Caco-2 (cell line): Measurements from ENCODE around the gene CIAO1. TPM values are rescaled to one million over a fixed set of nuclear protein-coding genes. Genes with fewer than 3 reads are reported as not detected.

Experiments
- BruUV-seq: library from RNA; stranded (reverse); fragments of 400-500 nt; replicated peaks from 2 replicates; lab custom pipeline; 2021; lab: Mats Ljungman, UMichigan
- CTCF ChIA-PET: fragments of 300-600 bp; sonication (Branson Sonifier 250); formaldehyde crosslinking; loops from one replicate; lab custom pipeline; 2022; ENCODE audit warnings: antibody characterized with exemption; lab: Charles Lee
- POLR2A ChIA-PET: fragments of 300-600 bp; sonication (Branson Sonifier 250); formaldehyde crosslinking; loops from one replicate; lab custom pipeline; 2022; ENCODE audit warnings: antibody characterized with exemption; lab: Charles Lee
- DNase-seq, 2 experiments: peaks; one replicate each; pipeline versions ENCODE4 v3.0.0 to v3.0.0-alpha.2; 2020 to 2022
- H3K27me3 ChIP-seq: replicated peaks from 2 replicates; pipeline ENCODE4 v1.6.0; 2011; ENCODE audit warnings: low read length; ENCODE audit not compliant: control insufficient read depth, insufficient read depth
- H3K36me3 ChIP-seq: 2 replicates; pipeline ENCODE4 v1.5.1; 2011; ENCODE audit warnings: low read length; ENCODE audit not compliant: control insufficient read depth, insufficient read depth
- H3K4me1 ChIP-seq: fragments of 250-450 bp; sonication (Bioruptor Pico); 2 replicates; pipeline ENCODE4 v1.5.1; 2020; ENCODE audit warnings: mild to moderate bottlenecking
- H3K4me3 ChIP-seq: 2 replicates; pipeline ENCODE4 v1.5.1; 2011; ENCODE audit warnings: low read depth, mild to moderate bottlenecking, control low read depth, low read length
- H3K9me3 ChIP-seq: fragments of 250-450 bp; sonication (Bioruptor Pico); 2 replicates; pipeline ENCODE4 v1.5.1; 2020; ENCODE audit warnings: mild to moderate bottlenecking, moderate library complexity
- H3K27ac Mint-ChIP-seq: one replicate; pipeline ENCODE4 v1.8.0; 2022; ENCODE audit warnings: mixed read lengths; ENCODE audit not compliant: unreplicated experiment
- H3K27me3 Mint-ChIP-seq: one replicate; pipeline ENCODE4 v1.8.0; 2022; ENCODE audit warnings: mixed read lengths; ENCODE audit not compliant: insufficient read depth, unreplicated experiment
- H3K36me3 Mint-ChIP-seq: one replicate; pipeline ENCODE4 v1.8.0; 2022; ENCODE audit warnings: mild to moderate bottlenecking, mixed read lengths; ENCODE audit not compliant: insufficient read depth, unreplicated experiment
- H3K4me1 Mint-ChIP-seq: one replicate; pipeline ENCODE4 v1.8.0; 2022; ENCODE audit warnings: low read depth, mixed read lengths; ENCODE audit not compliant: unreplicated experiment
- H3K4me3 Mint-ChIP-seq: one replicate; pipeline ENCODE4 v1.8.0; 2022; ENCODE audit warnings: mild to moderate bottlenecking, moderate library complexity, mixed read lengths; ENCODE audit not compliant: unreplicated experiment
- H3K9me3 Mint-ChIP-seq: one replicate; pipeline ENCODE4 v1.8.0; 2022; ENCODE audit warnings: mixed read lengths; ENCODE audit not compliant: unreplicated experiment
- intact Hi-C: fragments of 100-400 bp; cut with micrococcal nuclease; formaldehyde crosslinking; loops from one replicate; pipeline ENCODE4 v1.10.0; 2022; ENCODE audit not compliant: unreplicated experiment
- total RNA-seq: library from RNA; stranded (reverse); gene quantifications from 2 replicates; pipeline ENCODE4 v1.2.3, GENCODE V29; 2022
- TF ChIP-seq, protein P1 (sequence below), 2 experiments: fragments of 200-600 bp in 1 of 2; IDR thresholded peaks; 1 replicate in 1 of 2; 2 replicates in 1 of 2; pipeline versions ENCODE4 v1.5.1 to v1.8.0; 2011 to 2022; ENCODE audit warnings: antibody characterized with exemption in 1 of 2, control low read depth in 1 of 2, inconsistent platforms in 1 of 2, low read depth in 1 of 2, low read length in 1 of 2, mild to moderate bottlenecking in 1 of 2, moderate library complexity in 1 of 2; ENCODE audit not compliant: insufficient read depth in 1 of 2, severe bottlenecking in 1 of 2, unreplicated experiment in 1 of 2

CIAO1 gene
- total RNA-seq, 1 experiment from 2014 or later = 97.9 TPM

DNA sequence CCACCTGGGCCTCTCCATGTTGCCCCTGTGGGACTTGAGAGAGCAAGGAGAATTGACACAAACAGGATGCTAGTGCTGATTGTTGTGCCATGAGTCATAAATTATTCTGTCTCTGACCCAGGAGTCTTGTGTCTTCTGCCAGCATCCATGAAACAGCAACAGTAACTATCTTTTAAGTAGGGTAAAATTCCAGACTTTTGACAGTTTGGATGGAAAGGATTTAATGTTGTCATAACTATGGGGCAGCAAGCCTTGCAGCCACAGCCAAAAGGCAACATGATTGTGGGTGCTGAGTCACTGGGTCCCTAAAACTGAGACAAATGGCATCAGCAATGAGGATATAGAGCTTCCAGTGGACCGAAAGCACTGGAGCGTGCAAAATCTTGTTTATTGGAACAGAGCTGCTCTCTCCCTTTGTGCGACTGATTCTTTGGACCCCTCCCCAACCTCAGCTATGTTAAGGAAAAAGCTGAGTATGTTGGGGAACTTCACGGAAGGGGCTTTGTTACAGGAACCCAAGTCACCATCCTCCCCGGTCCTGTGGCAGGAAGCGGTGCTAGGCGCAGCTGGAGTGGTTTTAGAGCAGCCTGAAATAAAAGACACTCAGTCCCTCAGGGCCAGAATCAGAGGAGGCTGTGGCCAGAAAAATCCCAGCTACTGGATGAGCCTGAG lies 49.5 kb downstream of the CIAO1 start:
- Mint-ChIP-seq H3K27ac (no peak overlapping the region), H3K27me3 (peaks cover 4% of the 10 kb centered on the region), H3K4me3 (no peak overlapping the region), H3K4me1 (no peaks in the 10 kb centered on the region), H3K9me3 (no peaks in the 10 kb centered on the region), H3K36me3 (no peaks in the 10 kb centered on the region)
- TF ChIP-seq, protein P1, sequence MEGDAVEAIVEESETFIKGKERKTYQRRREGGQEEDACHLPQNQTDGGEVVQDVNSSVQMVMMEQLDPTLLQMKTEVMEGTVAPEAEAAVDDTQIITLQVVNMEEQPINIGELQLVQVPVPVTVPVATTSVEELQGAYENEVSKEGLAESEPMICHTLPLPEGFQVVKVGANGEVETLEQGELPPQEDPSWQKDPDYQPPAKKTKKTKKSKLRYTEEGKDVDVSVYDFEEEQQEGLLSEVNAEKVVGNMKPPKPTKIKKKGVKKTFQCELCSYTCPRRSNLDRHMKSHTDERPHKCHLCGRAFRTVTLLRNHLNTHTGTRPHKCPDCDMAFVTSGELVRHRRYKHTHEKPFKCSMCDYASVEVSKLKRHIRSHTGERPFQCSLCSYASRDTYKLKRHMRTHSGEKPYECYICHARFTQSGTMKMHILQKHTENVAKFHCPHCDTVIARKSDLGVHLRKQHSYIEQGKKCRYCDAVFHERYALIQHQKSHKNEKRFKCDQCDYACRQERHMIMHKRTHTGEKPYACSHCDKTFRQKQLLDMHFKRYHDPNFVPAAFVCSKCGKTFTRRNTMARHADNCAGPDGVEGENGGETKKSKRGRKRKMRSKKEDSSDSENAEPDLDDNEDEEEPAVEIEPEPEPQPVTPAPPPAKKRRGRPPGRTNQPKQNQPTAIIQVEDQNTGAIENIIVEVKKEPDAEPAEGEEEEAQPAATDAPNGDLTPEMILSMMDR (IDR thresholded peaks at IDR 0.05; ENCODE audit: insufficient read depth in 1 of 2, low read depth in 1 of 2, low read length in 1 of 2, severe bottlenecking in 1 of 2, unreplicated experiment in 1 of 2) = no peak
- Histone ChIP-seq H3K4me3 (no peak overlapping the region), H3K27me3 (no peaks in the 10 kb centered on the region), H3K36me3 (no peaks in the 10 kb centered on the region), H3K4me1 (peaks cover 4% of the 10 kb centered on the region; the same call in 1 of the 2 replicates), H3K9me3 (no peaks in the 10 kb centered on the region)
- ChIA-PET POLR2A (no interaction called here), CTCF (no interaction called here)
- intact Hi-C loops = no loop called here
- BruUV-seq = no TSS peak
- DNase-seq = no peak

DNA sequence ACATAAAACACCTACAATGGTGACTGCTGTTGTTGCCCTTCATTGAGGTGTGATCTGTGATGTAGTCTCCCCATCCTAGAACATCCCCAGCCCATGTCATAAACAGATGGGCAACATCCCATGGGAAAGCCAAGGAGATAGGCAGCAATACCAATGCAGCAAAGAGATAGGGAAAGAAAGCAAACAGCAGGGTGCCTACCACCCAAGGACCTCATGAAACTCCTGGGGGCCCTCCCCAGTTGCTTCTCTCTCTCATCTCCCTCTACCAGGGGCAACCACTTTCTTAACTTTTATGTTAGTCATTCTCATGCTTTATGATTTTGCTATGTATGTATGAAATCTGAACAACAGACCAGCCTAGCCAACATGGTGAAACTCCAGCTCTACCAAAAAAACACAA lies 51.0 kb downstream of the CIAO1 start:
- Mint-ChIP-seq H3K4me3 (no peak overlapping the region), H3K27me3 (peaks cover 8% of the 10 kb centered on the region), H3K27ac (no peak overlapping the region), H3K36me3 (no peaks in the 10 kb centered on the region), H3K4me1 (no peaks in the 10 kb centered on the region), H3K9me3 (no peaks in the 10 kb centered on the region)
- BruUV-seq = no TSS peak
- TF ChIP-seq, protein P1 (IDR thresholded peaks at IDR 0.05; ENCODE audit: insufficient read depth in 1 of 2, low read depth in 1 of 2, low read length in 1 of 2, severe bottlenecking in 1 of 2, unreplicated experiment in 1 of 2) = no peak
- intact Hi-C loops = no loop called here
- Histone ChIP-seq H3K4me3 (no peak overlapping the region), H3K4me1 (peaks cover 12% of the 10 kb centered on the region; the same call in 1 of the 2 replicates), H3K27me3 (peaks cover 2% of the 10 kb centered on the region; the same call in 1 of the 2 replicates), H3K36me3 (no peaks in the 10 kb centered on the region), H3K9me3 (no peaks in the 10 kb centered on the region)
- ChIA-PET POLR2A (no interaction called here), CTCF (no interaction called here)
- no peak for DNase-seq

DNA sequence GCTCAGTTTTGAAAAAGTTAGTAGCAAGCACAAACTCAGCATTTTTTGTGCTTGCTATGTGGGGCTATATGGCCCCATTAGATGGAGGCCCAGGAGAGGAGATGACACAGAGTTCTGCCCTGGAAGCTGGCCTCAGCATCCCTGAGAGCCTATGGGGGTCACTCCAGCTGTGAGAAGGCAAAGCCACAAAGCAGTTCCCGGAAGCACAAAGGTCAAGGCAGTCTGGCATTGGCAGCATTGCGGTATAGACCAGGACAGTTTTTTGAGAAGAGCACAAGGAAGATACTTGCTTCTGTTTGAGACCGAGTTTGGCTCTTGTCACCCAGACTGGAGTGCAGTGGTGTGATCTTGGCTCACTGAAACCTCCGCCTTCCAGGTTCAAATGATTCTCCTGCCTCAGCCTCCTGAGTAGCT lies 51.6 kb downstream of the CIAO1 start:
- TF ChIP-seq, protein P1 (IDR thresholded peaks at IDR 0.05; ENCODE audit: insufficient read depth in 1 of 2, low read depth in 1 of 2, low read length in 1 of 2, severe bottlenecking in 1 of 2, unreplicated experiment in 1 of 2) = no peak
- no peak for DNase-seq
- Histone ChIP-seq H3K36me3 (no peaks in the 10 kb centered on the region), H3K9me3 (no peaks in the 10 kb centered on the region), H3K4me3 (no peak overlapping the region), H3K4me1 (peaks cover 13% of the 10 kb centered on the region; the same call in 1 of the 2 replicates), H3K27me3 (peaks cover 2% of the 10 kb centered on the region; the same call in 1 of the 2 replicates)
- BruUV-seq = no TSS peak
- no peak overlapping the region for H3K27ac Mint-ChIP-seq
- POLR2A ChIA-PET = no interaction called here
- H3K4me1 Mint-ChIP-seq = no peaks in the 10 kb centered on the region
- H3K27me3 Mint-ChIP-seq = peaks cover 8% of the 10 kb centered on the region
- no peaks in the 10 kb centered on the region for H3K36me3 Mint-ChIP-seq
- CTCF ChIA-PET = no interaction called here
- no peak overlapping the region for H3K4me3 Mint-ChIP-seq
- intact Hi-C loops = no loop called here
- H3K9me3 Mint-ChIP-seq = no peaks in the 10 kb centered on the region
